Activated CD4-positive, alpha-beta T cell treated with anti-CD3 and anti-CD28 coated beads for 24 hours (primary cell): ENCODE results near the gene GZMM.
A peak's percentile ranks its signal among the peaks of the same experiment; 100 is the strongest.

Source experiments
- DNase-seq, 2 donors: peaks; one replicate each; pipeline ENCODE4 v3.0.0-alpha.2; 2020; ENCODE audit warnings: low read depth in 2 of 2

The GZMM gene

GRCh38 chr19:512547-513365 is 31.1 kb upstream of the GZMM start:
- no peak for DNase-seq

GRCh38 chr19:513368-514165 is 30.3 kb upstream of the GZMM start:
- DNase-seq, result no peak

DNA sequence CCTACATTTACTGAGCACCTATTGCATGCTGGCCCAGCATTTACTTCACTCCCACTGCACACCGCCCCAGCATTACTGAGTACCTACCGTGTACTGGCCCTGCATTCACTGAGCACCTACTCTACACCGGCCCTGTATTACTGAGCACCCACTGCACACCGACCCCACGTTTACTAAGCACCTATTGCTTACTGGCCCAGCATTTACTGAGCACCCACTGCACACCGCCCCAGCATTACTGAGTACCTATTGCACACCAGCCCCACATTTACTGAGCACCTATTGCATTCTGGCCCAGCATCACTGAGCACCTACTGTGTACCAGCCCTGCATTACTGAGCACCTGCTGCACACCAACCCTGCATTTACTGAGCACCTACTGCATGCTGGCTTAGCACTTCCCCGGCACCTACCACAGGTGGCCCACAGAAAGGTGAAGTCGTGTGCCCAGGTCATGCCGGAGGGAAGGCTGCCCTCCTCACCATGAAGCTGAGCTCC is 29.6 kb upstream of the GZMM start:
- no peak for DNase-seq

- DNase-seq, result no peak
Observed at GRCh38 chr19:517721-518597, 25.9 kb upstream of the GZMM start.

- peak in 1 of 2 donors; percentile 44 for DNase-seq
Observed at GRCh38 chr19:518598-519231, 25.1 kb upstream of the GZMM start.

GRCh38 chr19:519449-519865 is 24.4 kb upstream of the GZMM start:
- no peak for DNase-seq

DNA sequence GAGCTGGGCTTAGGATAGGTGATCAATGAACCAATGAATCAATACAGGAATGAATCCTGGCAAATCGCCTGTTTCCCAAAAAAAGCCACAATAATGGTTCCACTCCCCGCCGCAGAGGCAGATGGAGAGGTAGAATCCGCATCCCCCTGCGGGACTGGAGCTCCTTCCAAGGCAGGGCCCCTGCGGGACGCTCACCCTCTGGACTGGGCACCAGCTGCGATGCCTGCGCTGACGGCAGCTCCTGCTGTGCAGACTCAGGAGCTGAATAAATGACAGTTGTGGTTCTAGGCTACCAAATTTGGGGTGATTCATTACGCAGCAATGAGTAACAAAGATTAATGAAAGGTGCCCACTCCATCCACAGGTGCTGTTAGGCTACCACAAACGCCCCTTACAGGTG is 21.1 kb upstream of the GZMM start:
- no peak for DNase-seq

DNA sequence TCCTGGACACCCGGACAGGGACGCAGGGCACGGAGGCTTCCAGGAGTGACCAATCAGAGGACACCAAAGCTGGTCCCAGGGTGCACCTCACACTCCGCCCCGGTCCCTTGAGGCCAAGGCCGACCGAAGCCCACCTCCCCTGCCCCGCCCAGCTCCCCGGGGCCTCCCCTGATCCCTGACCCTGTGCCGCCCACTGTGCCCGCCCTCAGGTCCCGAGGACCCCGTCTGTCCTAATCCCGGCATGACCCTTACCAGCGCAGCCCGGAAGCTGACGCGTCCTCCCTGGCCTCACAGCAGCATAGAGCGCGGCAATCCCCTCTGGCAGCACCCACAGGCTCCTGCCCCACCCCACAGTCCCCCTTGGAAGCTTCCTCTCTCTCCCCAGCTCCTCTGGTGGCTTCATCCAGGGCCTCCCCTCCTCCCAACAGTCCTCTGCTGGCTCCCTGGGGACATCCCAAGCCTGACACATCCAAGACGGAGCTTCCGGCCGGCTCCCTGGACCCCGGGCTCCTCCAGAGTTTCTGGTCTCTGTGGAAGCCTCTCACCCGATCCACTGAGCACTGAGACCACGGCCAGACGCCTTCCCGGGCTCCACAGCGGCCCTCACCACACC is 19.7 kb upstream of the GZMM start:
- DNase-seq, result no peak

- no peak for DNase-seq
Observed at GRCh38 chr19:525029-525428, 18.8 kb upstream of the GZMM start.

DNA sequence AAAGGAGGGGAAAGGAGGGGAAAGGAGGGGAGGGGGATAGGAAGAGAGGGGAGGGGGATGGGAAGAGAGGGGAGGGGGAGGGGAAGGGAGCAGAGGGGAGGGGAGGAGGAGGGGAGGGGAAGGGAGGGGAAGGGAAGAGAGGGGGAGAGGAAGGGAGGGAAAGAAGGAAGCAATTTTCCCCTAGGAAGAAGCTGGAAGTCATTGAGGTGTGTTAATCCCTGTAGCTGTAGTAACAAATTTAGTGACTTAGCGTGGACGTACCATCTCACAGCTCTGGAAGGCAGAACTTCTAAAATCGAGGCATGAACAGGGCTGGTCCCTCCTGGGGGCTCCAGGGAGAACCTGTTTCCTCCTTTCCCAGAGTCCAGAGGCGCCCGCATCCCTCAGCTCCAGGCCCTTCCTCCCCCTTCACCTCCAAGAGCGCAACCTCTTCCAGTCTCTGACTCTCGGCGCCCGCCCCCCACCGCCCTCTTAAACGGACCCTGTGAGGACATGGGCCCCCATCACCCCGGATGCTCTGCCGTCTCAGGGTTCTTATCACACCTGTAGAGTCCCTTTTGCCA is 17.9 kb upstream of the GZMM start:
- no peak for DNase-seq

DNA sequence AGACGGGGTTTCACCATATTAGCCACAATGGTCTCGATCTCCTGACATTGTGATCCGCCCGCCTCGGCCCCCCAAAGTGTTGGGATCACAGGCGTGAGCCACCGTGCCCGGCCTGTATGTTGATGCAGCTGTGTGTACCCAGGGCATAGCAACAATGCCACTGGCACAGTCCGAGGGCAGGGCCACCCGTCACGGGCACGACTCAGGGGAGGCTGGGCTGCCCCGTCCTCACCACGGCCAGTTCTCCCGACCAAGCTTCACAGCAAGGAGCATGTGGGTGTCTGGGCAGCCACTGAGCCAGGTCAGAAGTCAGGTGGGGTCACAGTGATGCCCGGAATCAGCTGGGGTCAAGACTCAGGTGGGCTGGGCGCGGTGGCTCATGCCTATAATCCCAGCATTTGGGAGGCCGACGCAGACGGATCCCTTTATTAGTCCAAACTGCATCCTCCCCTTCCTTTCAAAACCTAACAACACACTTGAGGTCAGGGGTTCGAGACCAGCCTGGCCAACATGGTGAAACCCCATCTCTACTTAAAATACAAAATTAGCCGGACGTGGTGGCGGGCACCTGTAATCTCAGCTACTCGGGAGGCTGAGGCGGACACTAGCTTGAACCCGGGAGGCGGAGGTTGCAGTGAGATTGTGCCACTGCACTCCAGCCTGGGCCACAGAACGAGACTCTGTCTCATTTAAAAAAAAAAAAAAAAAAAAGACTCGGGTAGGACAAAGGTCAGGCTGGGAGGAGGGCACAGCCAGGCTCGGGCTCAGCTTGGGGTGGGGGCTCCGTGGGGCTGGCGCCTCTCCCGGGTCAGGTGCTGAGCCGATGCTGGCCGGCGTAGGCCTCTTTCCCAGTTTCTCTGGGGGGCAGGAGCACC is 13.5 kb upstream of the GZMM start:
- no peak for DNase-seq

DNA sequence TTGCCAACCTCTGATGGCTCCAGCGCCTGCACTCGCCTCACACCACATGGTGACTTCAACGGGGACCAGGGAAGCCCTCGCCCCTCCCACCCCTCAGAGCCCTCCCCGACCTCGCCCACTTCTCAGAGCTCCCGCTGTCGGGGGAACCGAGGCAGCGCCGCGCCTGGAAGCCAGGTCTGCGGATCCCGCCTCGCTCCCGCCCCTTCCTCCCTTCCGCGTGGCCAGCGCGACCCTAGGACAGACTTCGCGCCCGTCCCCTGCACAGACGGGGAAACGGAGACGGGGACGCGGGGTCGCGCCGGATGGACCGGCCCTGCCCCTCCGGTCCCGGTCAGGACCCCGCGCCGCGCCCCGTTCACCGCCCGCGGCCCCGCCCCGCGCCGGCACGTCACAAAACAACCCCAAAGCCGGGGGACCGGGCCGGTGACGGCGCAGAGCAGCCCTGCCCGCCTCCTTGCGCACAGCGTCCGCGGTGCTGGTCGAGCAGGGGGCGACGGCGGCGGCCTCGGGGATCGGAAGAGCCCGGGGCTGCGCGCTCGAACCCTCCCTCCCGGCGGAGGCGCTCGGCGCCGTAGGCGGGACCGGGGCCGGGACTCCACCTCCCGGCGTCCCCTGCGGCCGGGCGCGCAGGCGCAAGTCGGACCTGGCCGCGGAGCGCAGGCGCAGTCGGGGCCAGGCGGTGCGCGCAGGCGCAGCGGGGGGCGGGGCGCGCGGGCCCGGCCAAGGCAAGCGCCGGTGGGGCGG is 12.7 kb upstream of the GZMM start:
- peak; percentile 74 to 75 for DNase-seq

DNA sequence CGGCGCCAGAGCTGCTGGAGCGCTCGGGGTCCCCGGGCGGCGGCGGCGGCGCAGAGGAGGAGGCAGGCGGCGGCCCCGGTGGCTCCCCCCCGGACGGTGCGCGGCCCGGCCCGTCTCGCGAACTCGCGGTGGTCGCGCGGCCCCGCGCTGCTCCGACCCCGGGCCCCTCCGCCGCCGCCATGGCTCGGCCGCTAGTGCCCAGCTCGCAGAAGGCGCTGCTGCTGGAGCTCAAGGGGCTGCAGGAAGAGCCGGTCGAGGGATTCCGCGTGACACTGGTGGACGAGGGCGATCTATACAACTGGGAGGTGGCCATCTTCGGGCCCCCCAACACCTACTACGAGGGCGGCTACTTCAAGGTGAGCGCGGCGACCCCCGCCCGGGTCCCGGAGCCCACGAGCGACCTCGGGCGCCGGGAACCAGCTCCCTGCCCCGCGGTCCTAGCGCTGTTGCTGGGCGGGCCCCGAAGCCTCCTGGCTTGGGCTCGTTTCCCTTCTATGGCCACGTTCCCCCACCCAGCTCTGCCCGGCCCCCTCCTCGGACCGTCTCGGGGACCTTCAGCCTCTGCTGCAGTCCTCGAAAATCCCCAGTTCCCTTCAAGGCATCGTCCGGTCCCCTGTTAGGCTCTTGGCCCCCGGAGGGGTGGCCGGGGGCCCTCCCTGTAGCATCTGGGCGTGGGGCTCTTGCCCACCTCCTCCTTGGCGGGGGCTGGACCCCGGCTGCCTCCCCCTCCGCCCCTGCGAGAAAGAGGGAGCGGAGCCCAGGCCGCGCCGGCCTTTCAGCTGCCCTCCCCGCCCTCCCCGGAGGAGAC is 11.9 kb upstream of the GZMM start, which contains the start of gene CDC34:
TSS of gene CDC34 (plus strand) at position 8 of the 808 bp plus-strand sequence. CDS start at position 180, 172 bp downstream.
- no peak for DNase-seq

DNA sequence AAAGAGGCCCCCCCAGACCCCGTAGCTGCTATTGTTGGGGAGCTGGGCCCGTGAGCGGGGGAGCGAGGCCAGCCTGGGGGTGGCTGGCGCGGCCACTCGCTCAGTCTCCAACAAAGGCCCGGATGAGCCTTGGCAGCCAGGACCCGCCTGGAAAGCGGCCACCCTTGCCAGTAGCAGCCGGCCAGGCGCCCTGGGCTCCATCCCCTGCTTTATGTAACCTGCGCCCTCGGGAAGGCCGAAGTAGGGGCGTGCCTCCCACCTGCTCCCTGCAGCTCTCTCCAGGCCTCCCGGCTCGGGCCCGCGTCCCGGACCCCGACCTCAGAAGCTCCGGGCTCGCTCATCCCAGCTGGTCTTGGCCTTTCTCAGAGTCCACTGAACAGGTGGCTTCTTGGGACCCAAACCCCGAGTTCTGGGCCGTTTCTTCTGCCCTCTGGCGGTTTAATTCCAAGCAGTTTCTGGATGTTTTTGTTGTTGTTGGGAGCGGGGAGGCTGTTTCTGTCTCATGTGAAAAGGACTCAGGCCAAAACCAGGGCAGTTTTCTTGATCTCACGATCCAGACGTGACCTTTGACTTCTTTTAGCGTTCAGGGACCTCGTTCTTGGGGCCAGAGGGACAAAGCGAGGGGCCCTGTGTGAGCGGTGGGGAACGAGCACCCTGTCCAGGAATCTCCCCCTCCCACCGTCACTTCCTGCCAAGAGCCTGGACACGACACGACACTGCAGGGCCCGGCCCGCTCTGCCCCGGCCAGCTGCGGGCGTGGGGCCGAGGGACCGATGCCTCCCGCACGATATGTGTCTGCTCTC is 11.1 kb upstream of the GZMM start:
- DNase-seq, result peak in 1 of 2 donors; percentile 24

GRCh38 chr19:533364-534058 is 10.3 kb upstream of the GZMM start:
- no peak for DNase-seq

GRCh38 chr19:534088-534487 is 9.8 kb upstream of the GZMM start:
- DNase-seq, result no peak
